NCI-H82 treated with DMSO at 0.1 percent for 48 hours (cell line): ENCODE data around the gene DNAH9.

Experiments used
- DNase-seq: peaks from one replicate; lab custom pipeline; 2025; ENCODE audit not compliant: unreplicated experiment; lab: John Stamatoyannopoulos, UW

Gene DNAH9

GRCh38 chr17:11747441-11747840 is 149.2 kb downstream of the DNAH9 start:
- DNase-seq = no peak

GRCh38 chr17:11757815-11758214 is 159.5 kb downstream of the DNAH9 start:
- DNase-seq = no peak

GRCh38 chr17:11768106-11768505 is 169.8 kb downstream of the DNAH9 start:
- DNase-seq = no peak

- DNase-seq = no peak
These were observed 170.7 kb downstream of the DNAH9 start for GRCh38 chr17:11768981-11769380.

GRCh38 chr17:11772031-11772430 is 173.8 kb downstream of the DNAH9 start:
- DNase-seq = no peak

- no peak for DNase-seq
These were observed 181.6 kb downstream of the DNAH9 start for GRCh38 chr17:11779892-11780291.

GRCh38 chr17:11780621-11781020 is 182.4 kb downstream of the DNAH9 start:
- DNase-seq = no peak

GRCh38 chr17:11786711-11787438 is 188.6 kb downstream of the DNAH9 start:
- no peak for DNase-seq

- DNase-seq = no peak
These were observed 197.6 kb downstream of the DNAH9 start for GRCh38 chr17:11795906-11796305.

GRCh38 chr17:11797803-11798202 is 199.5 kb downstream of the DNAH9 start:
- DNase-seq = no peak

GRCh38 chr17:11803231-11803969 is 205.1 kb downstream of the DNAH9 start:
- DNase-seq = no peak

GRCh38 chr17:11805138-11805537 is 206.9 kb downstream of the DNAH9 start:
- DNase-seq = no peak

GRCh38 chr17:11805952-11806351 is 207.7 kb downstream of the DNAH9 start:
- no peak for DNase-seq

GRCh38 chr17:11807606-11808005 is 209.3 kb downstream of the DNAH9 start:
- no peak for DNase-seq

- no peak for DNase-seq
These were observed 215.0 kb downstream of the DNAH9 start for GRCh38 chr17:11813278-11813677.

- no peak for DNase-seq
These were observed 215.6 kb downstream of the DNAH9 start for GRCh38 chr17:11813871-11814270.

- DNase-seq = no peak
These were observed 216.5 kb downstream of the DNAH9 start for GRCh38 chr17:11814655-11815262.

GRCh38 chr17:11816409-11816808 is 218.1 kb downstream of the DNAH9 start:
- DNase-seq = no peak

- no peak for DNase-seq
These were observed 225.6 kb downstream of the DNAH9 start for GRCh38 chr17:11823862-11824261.

- no peak for DNase-seq
These were observed 227.4 kb downstream of the DNAH9 start for GRCh38 chr17:11825572-11826209.

- DNase-seq = no peak
These were observed 234.3 kb downstream of the DNAH9 start for GRCh38 chr17:11832401-11833137.
